Epidermal melanocyte (primary cell): ENCODE results near the gene RPS6KA4.
A peak's percentile ranks its signal among the peaks of the same experiment; 100 is the strongest.

Experiments
- DNase-seq: peaks from one replicate; pipeline ENCODE4 v3.0.0; 2011; ENCODE audit warnings: low spot score; ENCODE audit not compliant: insufficient read length

The RPS6KA4 gene

GRCh38 chr11:64348383-64349024, 10.5 kb upstream of the RPS6KA4 start:
- no peak for DNase-seq

DNA sequence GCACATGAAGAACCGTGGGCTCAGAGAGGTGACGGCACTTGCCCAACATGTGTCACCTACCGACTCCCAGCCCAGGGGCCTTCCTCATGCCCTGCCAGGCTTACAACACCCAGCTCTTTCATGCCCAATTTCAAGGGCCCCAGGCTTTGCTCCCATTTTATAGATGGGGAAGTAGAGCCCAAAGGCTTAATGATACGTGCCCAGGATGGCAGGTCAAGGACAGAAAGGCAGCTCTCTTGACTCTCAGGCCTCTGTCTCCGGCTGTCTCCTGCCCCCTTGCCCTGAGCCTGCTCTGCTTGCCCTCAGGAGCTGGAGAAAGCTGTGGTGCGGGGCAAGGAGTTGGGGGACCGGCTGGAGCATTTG, 10.0 kb upstream of the RPS6KA4 start:
- DNase-seq: no peak

DNA sequence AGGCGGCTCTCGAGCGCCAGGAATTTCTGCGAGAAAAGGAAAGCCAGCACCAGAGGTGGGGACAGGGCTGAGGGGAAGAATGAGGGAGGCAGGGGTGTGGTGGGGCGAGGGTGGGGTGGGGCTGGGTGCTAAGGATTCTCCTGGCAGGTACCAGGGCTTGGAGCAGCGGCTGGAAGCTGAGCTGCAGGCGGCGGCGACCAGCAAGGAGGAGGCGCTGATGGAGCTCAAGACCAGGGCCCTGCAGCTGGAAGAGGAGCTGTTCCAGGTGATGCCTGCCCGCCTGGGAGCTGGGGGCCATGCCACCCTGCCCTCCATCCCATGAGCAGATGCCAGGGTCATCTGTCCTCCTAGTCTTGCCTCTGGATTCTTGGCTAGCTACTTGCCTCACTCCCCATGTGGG, 9.6 kb upstream of the RPS6KA4 start:
- DNase-seq: no peak

- DNase-seq: no peak
These were observed 7.8 kb upstream of the RPS6KA4 start for GRCh38 chr11:64351136-64351631.

DNA sequence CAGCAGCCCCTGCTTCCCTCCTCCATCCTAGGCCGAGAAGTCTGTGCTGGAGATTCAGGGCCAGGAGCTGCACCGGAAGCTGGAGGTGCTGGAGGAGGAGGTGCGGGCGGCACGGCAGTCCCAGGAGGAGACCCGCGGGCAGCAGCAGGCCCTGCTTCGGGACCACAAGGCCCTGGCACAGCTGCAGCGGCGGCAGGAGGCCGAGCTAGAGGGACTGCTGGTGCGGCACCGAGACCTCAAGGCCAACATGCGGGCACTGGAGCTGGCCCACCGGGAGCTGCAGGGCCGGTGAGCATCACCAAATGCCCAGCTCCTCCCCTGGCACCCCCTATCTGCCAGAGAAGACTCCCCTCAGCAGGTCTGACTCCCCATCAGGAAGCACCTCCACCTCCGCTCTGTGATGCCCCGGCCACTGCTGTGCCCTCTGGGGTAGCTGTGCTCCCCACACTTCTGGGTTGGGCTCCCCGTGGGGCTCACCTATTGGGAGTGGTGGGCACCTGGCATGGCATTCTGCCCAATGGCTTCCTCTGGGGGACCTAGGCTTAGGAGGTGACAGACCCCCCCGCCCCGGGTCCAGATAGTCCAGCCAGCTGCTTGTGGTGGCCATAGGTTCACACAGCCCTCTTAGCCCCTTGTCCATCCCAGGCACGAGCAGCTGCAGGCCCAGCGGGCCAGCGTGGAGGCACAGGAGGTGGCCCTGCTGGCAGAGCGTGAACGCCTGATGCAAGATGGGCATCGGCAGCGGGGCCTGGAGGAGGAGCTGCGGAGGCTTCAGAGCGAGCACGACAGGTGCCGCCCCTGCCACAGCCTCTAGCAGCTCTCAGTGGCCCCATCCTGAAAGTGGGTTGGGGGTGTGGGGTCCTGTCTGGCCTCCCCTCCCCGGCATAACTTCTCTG, 6.6 kb upstream of the RPS6KA4 start:
- DNase-seq: no peak

DNA sequence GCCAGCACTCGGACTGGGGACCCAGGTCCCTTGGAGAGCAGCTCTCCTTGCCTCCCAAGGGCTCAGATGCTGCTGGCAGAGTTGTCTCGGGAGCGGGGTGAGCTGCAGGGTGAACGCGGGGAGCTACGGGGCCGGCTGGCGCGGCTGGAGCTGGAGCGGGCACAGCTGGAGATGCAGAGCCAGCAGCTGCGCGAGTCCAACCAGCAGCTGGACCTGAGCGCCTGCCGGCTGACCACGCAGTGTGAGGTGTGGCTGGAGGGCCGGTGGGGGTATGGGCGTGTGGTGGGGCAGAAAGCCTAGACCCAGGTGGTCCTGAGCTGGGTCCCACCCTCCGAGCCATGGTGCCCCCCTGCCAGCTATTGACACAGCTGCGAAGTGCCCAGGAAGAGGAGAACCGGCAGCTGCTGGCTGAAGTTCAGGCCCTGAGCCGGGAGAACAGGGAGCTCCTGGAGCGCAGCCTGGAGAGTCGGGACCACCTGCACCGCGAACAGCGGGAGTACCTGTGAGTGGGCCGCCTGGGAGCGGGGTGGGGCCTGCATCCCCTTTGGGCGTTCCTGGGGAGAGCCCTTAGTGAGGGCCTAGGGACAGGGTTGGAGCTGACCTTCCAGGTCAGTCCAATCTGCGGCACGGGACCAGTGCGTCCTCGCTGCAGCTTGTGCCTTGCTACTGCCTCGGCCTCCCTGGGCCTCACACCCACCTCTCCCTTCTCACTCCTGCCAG, 5.8 kb upstream of the RPS6KA4 start:
- no peak for DNase-seq

DNA sequence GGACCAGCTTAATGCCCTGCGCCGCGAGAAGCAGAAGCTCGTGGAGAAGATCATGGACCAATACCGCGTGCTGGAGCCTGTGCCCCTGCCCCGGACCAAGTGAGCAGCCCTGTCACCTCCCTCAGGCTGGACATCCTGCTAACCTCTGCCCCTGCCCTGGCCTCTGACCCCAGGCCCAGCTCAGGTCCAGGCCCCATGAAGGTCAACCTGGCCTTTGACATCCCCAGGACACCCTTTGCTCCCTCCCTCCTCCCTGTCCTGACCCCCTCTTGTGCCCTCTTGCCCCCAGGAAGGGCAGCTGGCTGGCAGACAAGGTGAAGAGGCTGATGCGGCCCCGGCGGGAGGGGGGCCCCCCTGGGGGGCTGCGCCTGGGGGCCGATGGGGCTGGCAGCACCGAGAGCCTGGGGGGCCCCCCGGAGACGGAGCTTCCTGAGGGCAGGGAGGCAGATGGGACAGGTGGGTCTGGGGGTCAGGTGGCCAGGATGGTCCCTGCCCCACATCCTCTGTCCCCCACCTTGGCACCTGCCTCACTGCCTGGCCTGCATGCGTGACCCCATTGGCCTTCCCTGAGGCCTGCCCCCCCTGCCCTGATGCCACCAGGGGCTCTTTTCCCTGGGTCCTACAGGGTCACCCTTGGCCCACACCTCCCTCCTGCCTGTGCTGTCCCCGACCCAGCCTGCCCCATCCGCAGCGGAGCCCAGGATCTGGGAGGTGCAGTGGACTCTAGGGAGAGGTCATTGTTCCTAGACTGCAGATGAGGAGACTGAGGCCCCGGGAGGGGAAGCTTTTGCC, 5.1 kb upstream of the RPS6KA4 start:
- DNase-seq: no peak

- DNase-seq: peak; percentile 94
These were observed 3.7 kb upstream of the RPS6KA4 start for GRCh38 chr11:64355078-64355940.

- no peak for DNase-seq
These were observed 2.2 kb upstream of the RPS6KA4 start for GRCh38 chr11:64356498-64357411.

DNA sequence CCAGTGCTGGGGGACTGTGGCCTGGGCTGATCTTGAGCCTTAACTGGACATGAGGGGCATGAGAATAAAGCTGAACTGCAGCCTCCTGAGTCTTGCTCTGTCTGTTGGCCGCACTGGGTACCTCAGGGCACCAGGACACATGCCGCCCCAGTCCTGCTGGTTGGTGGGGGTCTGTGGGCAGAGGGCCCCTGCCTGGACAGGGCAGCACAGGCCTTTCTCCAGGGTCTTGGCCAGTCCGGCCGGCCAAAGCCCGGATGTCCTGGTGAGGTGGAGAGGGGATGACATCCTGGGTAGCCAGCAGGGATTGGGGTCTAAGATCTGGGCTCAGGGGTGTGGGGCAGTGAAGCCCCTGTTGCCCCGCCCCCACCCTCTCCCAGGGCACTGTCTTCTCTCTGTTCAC, 1.5 kb upstream of the RPS6KA4 start:
- DNase-seq: no peak

DNA sequence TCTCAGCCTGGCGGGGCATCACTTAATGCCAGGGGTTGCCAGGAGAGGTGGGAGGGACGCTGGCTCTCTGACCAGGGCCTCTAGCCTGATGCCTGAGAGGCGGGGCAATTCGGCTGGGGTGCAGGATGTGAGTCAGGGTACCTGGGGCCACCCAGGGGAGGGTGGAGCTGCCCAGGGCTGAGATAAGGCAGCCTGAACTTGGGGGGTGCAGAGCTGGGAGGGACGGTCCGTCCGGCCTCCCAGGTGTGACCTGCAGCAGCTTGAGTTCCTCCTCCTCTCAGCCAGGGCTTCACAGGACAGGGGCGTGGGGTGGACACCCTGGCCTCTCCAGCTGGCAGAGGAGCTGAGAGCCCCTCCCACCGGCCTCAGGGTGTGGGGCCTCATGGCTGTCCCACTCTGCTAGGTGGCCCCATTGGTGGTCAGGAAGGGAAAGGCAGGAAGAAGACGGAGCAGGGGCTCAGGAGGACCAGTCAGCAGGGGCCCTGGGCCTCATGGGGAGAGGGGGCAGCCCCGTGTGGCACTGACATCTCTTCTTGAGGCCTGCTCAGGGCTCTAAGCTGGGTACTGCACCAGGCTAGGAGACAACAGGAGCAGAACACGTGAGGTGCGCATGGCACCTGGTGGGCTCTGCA, 942 bp upstream of the RPS6KA4 start:
- no peak for DNase-seq

DNA sequence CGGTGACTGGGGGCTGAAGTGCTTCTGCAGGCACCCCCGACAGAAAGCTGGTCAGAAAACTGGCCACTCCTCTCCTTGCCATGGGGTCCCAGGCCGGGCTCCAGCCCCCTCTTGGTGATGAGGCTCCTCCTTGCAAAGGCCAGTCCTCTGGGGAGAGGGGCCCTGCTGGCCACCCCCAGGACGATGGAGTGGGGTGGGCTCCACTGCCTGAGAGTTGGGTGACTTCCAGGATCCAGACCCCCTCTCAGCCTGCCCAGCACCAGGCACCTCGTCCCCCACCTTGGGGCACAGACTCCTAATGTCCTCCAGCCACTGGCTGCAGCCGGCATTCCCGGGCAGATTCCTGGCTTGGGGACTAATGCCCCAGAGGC, 441 bp upstream of the RPS6KA4 start:
- no peak for DNase-seq

DNA sequence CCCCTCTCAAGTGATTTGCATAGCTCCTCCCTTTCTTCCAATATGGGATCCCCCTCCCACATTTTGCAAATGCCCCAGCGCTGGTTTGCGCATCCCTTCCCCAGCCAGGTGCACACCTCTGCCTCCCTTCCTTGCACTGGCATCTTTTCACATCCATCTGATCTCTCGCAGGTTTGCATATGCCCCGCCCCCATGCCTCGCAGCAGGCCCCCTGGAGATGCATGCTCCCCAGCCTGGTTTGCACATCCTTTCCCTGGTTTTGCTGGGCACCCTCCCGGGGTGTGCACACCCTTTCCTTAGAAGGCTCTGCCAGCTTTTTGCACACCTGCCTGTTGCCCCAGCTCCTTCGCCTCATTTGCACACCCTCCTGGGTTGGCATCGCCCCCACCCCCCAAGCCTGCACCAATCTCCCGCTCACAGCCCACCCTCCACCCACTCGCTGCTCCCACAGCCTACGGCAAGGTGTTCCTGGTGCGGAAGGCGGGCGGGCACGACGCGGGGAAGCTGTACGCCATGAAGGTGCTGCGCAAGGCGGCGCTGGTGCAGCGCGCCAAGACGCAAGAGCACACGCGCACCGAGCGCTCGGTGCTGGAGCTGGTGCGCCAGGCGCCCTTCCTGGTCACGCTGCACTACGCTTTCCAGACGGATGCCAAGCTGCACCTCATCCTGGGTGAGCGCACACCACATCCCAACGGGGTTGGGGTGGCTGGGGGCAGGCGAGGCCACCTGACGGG, 917 bp downstream of the RPS6KA4 start:
- DNase-seq: no peak

DNA sequence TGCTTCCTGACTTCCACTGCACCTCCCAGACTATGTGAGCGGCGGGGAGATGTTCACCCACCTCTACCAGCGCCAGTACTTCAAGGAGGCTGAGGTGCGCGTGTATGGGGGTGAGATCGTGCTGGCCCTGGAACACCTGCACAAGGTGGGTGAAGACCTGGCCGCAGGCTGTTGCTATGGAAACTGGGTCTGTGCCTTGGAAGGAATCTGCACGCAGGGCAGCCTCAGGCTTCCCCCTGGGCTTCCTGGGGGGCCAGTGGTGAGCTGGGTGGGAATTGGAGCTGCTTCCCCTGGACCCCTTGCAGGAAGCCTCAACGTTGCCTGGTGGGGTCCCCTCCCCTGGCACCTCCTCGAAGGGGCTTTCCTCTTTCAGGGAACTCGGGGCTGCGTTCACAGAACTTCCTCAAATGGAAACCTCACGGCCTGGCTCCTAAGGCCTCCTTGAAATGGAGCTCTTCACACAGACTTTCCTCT, 1.5 kb downstream of the RPS6KA4 start:
- no peak for DNase-seq

DNA sequence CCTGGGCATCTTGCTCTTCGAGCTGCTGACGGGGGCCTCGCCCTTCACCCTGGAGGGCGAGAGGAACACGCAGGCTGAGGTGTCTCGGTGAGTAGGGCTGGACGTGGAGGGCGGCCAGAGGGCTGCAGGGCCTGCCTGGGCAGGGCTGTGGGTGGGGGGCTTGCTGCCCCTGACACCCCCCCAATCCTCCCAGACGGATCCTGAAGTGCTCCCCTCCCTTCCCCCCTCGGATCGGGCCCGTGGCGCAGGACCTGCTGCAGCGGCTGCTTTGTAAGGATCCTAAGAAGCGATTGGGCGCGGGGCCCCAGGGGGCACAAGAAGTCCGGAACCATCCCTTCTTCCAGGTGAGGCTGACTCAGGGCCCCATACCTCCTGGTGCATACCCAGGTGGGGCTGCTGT, 2.7 kb downstream of the RPS6KA4 start:
- DNase-seq: no peak

- peak; percentile 14 for DNase-seq
These were observed 3.4 kb downstream of the RPS6KA4 start for GRCh38 chr11:64362339-64362738.

- DNase-seq: no peak
These were observed 5.5 kb downstream of the RPS6KA4 start for GRCh38 chr11:64364435-64364834.

DNA sequence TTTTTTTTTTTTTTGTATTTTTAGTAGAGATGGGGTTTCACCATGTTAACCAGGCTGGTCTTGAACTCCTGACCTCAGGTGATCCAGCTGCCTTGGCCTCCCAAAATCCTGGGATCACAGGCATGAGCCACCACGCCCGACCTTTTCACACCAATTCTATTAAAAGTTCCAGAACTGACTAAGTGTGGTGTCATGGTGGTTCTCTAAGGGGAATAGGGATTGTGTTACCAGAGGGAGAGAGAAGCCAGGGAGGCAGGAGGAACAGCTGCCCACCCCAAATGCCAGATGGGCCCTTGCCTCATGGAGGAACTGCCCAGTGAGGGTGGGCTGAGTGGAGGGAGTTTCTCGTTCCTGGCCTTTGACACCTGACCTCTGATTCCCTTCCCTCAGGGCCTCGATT, 5.9 kb downstream of the RPS6KA4 start:
- no peak for DNase-seq
